Neuron (in vitro differentiated cells): Measurements from ENCODE around the gene TRIM41.
"Not testable (repeated sequence)": the region's sequence is repeated elsewhere in the genome, so short reads cannot be mapped to it uniquely, and the experiment has no call there.

Experiments
- H2AFZ ChIP-seq: one replicate; pipeline ENCODE4 v1.6.1; 2013; ENCODE audit warnings: low read depth, mild to moderate bottlenecking, inconsistent platforms, low read length, moderate library complexity
- H3K27me3 ChIP-seq: one replicate; pipeline ENCODE4 v1.6.1; 2013; ENCODE audit warnings: low read length; ENCODE audit not compliant: insufficient read depth
- H3K36me3 ChIP-seq: one replicate; pipeline ENCODE4 v1.6.1; 2013; ENCODE audit warnings: low read length; ENCODE audit not compliant: insufficient read depth
- H3K4me1 ChIP-seq: one replicate; pipeline ENCODE4 v1.6.1; 2013; ENCODE audit warnings: low read length; ENCODE audit not compliant: insufficient read depth
- H3K4me3 ChIP-seq: 2 replicates; pipeline ENCODE4 v1.5.1; 2013; ENCODE audit warnings: mild to moderate bottlenecking, low read length, moderate library complexity
- H3K9me3 ChIP-seq: one replicate; pipeline ENCODE4 v1.6.1; 2013; ENCODE audit warnings: low read length

The TRIM41 gene

DNA sequence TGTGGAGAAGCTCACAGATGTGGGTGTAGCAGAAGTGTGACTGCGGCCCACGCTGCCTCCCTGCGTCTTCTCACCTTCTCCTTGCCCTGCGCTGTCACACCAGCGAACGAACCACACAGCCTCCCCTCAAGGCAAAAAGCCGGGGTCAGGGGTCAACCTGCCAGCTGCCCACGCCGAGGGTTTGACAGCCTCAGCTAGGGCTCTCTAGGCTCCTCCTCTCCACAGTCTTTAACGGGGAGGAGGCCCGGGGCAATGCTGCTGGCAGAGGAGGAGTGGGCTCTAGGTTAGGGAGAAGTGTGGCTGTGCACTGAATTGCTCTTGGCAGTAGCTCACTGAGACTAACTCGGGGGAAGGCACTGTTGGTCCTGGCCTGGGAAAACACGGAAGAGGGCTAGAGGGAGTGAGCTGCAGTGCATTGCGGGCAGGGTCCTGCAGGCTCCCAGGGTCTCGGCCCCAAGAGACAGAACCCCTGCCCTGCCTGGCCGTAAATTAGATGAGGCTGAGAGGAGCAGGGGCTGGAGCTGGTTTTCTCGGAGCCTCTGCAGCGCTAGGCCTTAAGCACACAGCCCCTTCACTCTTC lies 42.1 kb downstream of the TRIM41 start:
- Histone ChIP-seq H2AFZ (no peak overlapping the region), H3K27me3 (no peaks in the 10 kb centered on the region), H3K36me3 (peaks cover 7% of the 10 kb centered on the region), H3K4me1 (peaks cover 14% of the 10 kb centered on the region), H3K4me3 (no peak overlapping the region), H3K9me3 (peaks cover 1% of the 10 kb centered on the region)

DNA sequence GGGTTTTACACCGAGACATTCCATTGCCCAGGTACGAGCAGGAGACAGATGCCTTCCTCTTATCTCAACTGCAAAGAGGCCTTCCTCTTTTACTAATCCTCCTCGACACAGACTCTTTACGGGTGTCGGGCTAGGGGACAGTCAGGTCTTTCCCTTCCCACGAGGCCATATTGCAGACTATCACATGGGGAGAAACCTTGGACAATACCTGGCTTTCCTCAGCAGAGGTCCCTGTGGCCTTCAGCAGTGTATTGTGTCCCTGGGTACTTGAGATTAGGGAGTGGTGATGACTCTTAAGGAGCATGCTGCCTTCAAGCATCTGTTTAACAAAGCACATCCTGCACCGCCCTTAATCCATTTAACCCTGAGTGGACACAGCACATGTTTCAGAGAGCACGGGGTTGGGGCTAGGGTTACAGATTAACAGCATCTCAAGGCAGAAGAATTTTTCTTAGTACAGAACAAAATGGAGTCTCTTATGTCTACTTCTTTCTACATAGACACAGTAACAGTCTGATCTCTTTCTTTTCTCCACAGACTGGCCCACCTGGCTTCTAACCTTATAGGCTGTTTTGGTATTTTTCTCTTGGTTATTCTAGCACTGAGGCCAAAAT lies 44.3 kb downstream of the TRIM41 start:
- H3K4me1 ChIP-seq, H3K4me3 ChIP-seq, H3K36me3 ChIP-seq, H2AFZ ChIP-seq, H3K27me3 ChIP-seq, H3K9me3 ChIP-seq: not testable (repeated sequence)

DNA sequence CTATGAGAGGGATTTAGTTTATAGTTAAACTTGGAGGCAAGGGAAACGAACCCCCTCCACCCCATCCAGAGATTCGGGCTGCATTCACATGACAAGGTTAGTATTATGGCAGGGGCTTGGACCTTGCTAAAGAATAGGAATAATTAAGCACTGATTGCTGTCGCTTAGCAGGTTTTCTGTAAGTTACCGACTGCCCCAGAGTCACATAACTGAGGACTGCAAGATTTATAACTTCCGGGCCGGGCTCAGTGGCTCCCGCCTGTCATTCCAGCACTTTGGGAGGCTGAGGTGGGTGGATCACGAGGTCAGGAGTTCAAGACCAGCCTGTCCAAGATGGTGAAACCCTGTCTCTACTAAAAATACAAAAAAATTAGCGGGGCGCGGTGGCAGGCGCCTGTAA lies 44.8 kb downstream of the TRIM41 start:
- not testable (repeated sequence) for H3K36me3 ChIP-seq, H3K27me3 ChIP-seq, H2AFZ ChIP-seq, H3K4me3 ChIP-seq, H3K9me3 ChIP-seq, H3K4me1 ChIP-seq

DNA sequence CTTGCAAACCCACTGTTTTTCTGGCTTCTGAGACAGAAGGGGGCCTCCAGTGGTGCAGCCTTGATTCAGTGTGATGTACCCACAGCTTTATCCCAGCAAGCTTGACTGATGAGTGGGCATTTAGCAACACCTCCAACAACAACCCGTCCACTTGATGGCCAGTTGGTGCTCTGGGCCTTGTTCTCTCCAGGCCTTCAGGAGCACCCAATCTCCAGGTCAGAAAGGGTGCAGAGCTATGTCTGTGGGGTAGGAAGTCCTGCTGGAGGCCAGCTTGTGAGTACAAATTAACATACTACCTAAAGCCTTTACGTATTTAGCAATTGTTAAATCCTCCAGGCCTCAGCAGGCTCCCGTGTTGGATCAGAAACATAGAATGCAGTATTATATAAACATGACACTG lies 48.0 kb downstream of the TRIM41 start:
- H3K27me3 ChIP-seq, result no peaks in the 10 kb centered on the region
- H3K9me3 ChIP-seq, result no peaks in the 10 kb centered on the region
- no peak overlapping the region for H3K4me3 ChIP-seq
- no peak overlapping the region for H2AFZ ChIP-seq
- peaks cover 3% of the 10 kb centered on the region for H3K36me3 ChIP-seq
- no peaks in the 10 kb centered on the region for H3K4me1 ChIP-seq

DNA sequence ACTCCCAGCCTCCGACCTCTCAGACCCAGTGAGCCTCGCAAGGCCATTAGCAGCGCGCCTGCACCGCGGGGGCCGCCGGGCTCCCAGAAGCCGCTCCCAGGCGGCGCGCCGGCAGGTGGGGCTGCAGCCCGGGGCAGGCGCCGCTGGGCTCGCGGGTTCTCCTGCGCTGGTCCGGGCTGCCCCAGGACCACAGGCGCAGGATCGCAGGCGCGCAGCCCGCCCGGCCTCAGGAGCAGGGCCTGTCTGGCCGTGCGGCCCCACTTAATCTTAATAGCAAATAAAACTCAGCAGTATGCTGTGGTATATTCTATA lies 50.3 kb downstream of the TRIM41 start:
- not testable (repeated sequence) for H3K27me3 ChIP-seq, H3K4me3 ChIP-seq, H2AFZ ChIP-seq

DNA sequence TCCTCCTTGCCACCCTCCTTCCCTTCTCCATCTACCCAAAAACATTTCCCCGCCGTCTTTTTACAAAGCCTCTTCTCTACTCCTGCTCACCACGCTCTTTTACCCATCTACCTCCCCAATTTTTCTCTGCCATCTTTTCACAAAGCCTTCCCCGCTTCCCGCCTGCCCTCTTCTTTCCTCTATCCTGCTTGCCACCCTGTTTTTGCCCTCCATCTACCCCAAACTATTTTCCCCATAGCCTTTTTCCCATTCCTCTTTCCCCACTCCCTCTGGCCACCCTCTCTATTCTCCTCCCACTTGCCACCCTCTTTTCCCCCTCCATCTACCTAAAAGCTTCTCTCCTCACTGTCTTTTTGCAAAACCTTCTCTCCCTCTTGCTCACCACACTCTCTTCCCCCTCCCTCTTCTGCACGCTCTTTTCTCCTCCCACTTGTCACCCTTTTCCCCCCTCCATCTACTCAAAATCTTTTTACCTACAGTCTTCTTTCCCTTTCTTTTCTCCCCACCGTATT lies 57.2 kb downstream of the TRIM41 start:
- H3K4me3 ChIP-seq, result peak overlapping the region; percentile 91
- no peaks in the 10 kb centered on the region for H3K9me3 ChIP-seq
- H2AFZ ChIP-seq, result peak overlapping the region; percentile 76
- H3K27me3 ChIP-seq, result no peaks in the 10 kb centered on the region
- H3K36me3 ChIP-seq, result peaks cover 18% of the 10 kb centered on the region
- peaks cover 21% of the 10 kb centered on the region for H3K4me1 ChIP-seq

More for the DNA sequence above, 50.3 kb downstream of the TRIM41 start:
- H3K4me1 ChIP-seq, H3K36me3 ChIP-seq, H3K9me3 ChIP-seq: not testable (repeated sequence)

DNA sequence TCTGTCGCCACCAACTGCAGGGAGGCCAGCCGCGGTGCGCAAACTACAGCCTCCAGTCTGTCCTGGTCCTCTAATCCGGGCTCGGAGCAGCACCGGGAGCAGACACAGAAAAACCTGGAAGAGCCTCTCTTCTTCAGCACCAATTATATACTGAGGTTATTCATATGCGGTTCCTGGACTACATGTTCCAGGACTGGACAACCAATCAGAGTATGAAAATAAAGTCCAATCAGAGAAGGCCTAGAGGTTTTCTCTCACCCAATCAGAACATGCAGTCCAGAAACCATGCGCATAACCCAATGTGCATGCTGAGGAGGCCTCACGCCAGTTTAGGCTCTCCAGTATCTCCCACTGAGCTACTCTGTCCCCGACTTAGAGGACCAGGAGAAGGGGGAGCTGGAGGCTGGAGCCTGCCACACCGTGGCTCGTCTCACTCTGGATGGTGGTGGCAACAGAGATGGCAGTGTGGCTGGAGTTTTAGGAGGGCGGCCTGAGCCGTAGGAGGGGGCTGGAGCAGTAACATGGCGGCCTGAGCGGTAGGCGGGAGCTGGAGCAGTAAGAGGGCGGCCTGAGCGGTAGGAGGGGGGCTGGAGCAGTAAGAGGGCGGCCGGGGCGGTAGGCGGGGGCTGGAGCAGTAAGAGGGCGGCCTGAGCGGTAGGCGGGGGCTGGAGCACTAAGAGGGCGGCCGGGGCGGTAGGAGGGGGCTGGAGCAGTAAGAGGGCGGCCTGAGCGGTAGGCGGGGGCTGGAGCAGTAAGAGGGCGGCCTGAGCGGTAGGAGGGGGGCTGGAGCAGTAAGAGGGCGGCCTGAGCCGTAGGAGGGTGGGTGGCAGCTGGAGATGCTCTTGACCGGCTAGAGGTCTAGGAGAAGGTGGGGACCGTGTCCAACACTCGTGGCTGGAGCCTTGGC lies 58.2 kb downstream of the TRIM41 start:
- Histone ChIP-seq H3K36me3 (peaks cover 26% of the 10 kb centered on the region), H3K4me1 (peaks cover 21% of the 10 kb centered on the region), H3K9me3 (no peaks in the 10 kb centered on the region), H3K4me3 (peak overlapping the region; percentile 91), H2AFZ (peak overlapping the region; percentile 76), H3K27me3 (no peaks in the 10 kb centered on the region)

DNA sequence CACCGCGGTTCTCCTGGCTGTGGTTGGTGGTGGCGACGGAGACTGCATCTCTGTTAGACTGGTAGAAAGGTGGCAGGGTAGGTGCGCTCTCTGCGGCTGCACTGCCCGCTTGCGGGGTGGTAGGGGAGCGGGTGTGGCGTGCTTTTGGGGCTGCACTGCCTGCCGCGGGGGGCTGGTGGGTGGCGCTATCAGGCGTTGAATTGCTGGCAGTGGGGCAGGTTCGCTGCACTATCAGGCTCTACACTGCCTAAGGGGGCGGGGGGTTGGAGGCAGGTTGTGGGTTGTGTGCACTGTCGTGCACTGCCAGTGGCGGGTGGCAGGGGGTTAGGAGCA lies 58.9 kb downstream of the TRIM41 start:
- H3K9me3 ChIP-seq, result no peaks in the 10 kb centered on the region
- H3K36me3 ChIP-seq, result peaks cover 31% of the 10 kb centered on the region
- no peak overlapping the region for H2AFZ ChIP-seq
- H3K27me3 ChIP-seq, result no peaks in the 10 kb centered on the region
- H3K4me3 ChIP-seq, result peak overlapping the region; percentile 91
- H3K4me1 ChIP-seq, result peaks cover 21% of the 10 kb centered on the region

DNA sequence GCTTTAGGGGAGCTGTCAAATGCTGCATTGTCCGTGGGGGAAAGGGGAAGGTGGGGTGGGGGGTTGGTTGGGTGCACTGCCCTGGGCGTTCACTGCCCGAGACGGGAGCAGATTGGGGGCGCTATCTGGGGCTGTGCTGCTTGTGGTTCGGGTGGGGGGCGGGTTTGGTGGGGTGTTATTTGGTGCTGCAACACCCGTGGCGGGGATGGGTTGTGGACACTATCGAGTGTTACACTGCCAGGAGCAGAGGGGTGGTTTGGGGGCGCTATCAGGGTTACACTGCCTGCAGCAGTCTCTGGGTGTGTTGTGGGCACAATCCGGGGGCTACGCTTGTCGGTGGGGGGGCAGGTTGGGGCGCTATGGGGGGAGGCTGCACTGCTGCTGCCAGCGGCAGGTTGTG lies 59.3 kb downstream of the TRIM41 start:
- H2AFZ ChIP-seq, H3K9me3 ChIP-seq, H3K27me3 ChIP-seq: not testable (repeated sequence)
- H3K4me3 ChIP-seq, result peak overlapping the region; percentile 91
- peaks cover 21% of the 10 kb centered on the region for H3K4me1 ChIP-seq
- H3K36me3 ChIP-seq, result peaks cover 36% of the 10 kb centered on the region

DNA sequence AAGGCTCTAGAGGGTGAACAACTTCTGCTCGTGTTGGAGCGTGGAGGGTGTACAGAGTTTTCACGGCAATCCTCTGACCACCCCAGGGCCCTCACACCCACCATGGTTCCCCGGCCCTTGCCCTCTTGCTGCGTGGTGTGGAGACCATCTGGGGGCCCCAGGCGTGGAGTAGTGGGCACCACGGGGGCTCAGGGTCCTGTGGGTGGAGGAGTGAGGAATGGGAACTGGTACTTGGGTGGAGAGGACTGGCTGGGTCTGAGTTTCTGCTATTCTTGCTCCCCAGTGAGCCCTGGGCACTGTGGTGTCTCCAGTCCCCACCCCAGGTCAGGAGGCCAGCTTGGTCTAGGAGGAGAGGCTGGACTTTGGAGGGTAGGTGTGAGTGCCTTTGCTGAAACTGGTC lies 59.8 kb downstream of the TRIM41 start:
- H3K4me1 ChIP-seq, result peaks cover 21% of the 10 kb centered on the region
- H2AFZ ChIP-seq, result no peak overlapping the region
- H3K4me3 ChIP-seq, result no peak overlapping the region
- peaks cover 39% of the 10 kb centered on the region for H3K36me3 ChIP-seq
- H3K27me3 ChIP-seq, result no peaks in the 10 kb centered on the region
- H3K9me3 ChIP-seq, result no peaks in the 10 kb centered on the region

DNA sequence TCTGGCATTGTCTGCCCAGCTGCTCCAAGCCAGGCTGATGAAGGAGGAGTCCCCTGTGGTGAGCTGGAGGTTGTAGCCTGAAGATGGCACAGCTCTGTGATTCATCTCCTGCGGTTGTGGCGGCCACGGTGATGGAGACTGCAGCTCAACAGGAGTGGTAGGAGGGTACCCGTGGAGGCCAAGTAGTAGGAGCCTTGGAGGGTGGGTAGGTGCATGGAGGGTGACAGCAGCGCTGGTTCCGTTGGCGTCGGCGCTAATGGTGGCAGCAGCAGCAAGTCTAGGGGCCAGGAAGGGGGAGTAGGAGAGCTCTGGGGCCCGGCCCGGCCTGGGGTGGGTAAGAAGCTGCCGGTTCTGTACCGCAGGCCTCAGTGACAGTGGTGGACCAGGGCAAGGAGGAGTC lies 60.3 kb downstream of the TRIM41 start:
- Histone ChIP-seq H2AFZ (no peak overlapping the region), H3K9me3 (no peaks in the 10 kb centered on the region), H3K27me3 (no peaks in the 10 kb centered on the region), H3K36me3 (peaks cover 44% of the 10 kb centered on the region), H3K4me1 (peaks cover 21% of the 10 kb centered on the region), H3K4me3 (no peak overlapping the region)

DNA sequence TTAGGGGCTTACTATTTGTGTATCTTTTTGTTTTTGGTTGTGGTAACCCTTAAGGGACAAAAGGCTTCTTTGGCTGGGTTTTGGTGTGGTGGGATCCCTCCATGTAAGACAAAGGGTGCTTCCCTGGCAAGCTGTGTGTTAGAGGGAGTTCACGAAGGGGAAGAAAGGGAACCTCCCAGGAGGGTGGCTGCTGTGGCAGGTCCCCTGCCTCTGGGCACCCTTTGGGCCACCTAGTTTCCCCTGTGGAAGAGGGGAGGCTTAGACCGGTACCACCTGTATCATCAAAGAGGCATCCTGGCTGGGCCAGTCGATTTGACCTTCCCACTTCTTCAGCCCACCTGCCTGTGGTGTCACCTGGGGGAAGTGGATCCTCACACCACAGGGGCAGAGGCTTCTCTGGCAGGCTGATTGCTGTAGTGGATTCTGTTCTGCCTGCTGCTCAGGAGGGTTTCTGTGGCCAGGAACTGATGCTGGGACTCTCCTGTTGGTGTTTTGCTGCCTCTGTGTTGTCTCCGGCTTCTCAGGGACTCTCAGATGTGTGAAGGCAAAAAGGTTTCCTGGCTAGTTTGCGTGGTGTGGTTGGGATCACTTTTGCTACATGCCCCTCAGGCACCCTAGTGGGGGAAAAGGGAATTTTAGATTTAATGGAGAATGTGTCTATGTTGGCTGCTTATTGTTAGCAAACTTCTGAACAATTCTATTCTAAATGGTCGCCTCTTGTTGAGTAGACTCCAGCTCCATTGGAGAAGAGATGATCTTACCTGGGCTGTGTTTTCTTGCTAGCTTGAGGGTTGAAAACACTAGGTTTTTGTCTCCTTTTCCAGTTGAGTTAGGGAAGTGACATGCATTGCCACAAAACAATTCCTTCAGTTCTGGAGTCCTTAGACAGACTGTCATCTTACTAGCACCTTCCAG lies 61.0 kb downstream of the TRIM41 start:
- not testable (repeated sequence) for H3K9me3 ChIP-seq, H3K4me3 ChIP-seq, H2AFZ ChIP-seq, H3K27me3 ChIP-seq
- H3K4me1 ChIP-seq, result peaks cover 18% of the 10 kb centered on the region
- H3K36me3 ChIP-seq, result peaks cover 45% of the 10 kb centered on the region
